Rectal smooth muscle tissue (tissue), 1 donor: ENCODE results near the gene C1orf141.

Experiments
- H3K27ac ChIP-seq: one replicate; pipeline ENCODE4 v1.7.0; 2013; ENCODE audit warnings: low read depth, low read length, inconsistent platforms
- H3K27me3 ChIP-seq: one replicate; pipeline ENCODE4 v1.7.0; 2013; ENCODE audit warnings: low read length; ENCODE audit not compliant: control insufficient read depth, insufficient read depth
- H3K36me3 ChIP-seq: one replicate; pipeline ENCODE4 v1.7.0; 2013; ENCODE audit warnings: low read length; ENCODE audit not compliant: control insufficient read depth, insufficient read depth
- H3K4me1 ChIP-seq: one replicate; pipeline ENCODE4 v1.7.0; 2013; ENCODE audit warnings: low read length; ENCODE audit not compliant: control insufficient read depth, insufficient read depth
- H3K4me3 ChIP-seq: one replicate; pipeline ENCODE4 v1.7.0; 2013; ENCODE audit warnings: low read length
- H3K9ac ChIP-seq: one replicate; pipeline ENCODE4 v1.7.0; 2013; ENCODE audit warnings: low read length

Gene C1orf141

GRCh38 chr1:67110352-67110751, 24.4 kb downstream of the C1orf141 start:
- no peak overlapping the region for H3K4me3 ChIP-seq
- no peak overlapping the region for H3K27ac ChIP-seq
- no peak overlapping the region for H3K9ac ChIP-seq
- H3K27me3 ChIP-seq = no peaks in the 10 kb centered on the region
- no peaks in the 10 kb centered on the region for H3K36me3 ChIP-seq
- no peaks in the 10 kb centered on the region for H3K4me1 ChIP-seq

DNA sequence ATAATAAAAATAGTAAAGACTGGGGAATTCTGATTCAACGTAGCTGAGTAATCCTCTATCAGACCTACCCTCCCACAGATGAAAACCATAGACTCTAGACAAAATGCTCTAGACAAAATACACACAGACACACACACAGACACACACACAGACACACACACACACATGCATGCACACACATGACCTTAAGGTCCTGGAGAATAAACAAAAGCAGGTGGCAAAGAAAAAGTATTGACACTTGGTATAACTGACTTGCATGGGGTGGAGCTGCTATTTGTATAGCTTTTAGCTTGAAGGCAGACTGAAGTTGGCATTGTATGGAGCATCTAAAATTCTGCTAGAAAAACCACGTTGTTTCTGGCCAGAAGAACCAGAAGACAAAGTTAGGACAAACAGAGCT, 29.3 kb downstream of the C1orf141 start:
- Histone ChIP-seq H3K9ac (no peak overlapping the region), H3K27me3 (no peaks in the 10 kb centered on the region), H3K36me3 (no peaks in the 10 kb centered on the region), H3K4me3 (no peak overlapping the region), H3K4me1 (no peaks in the 10 kb centered on the region), H3K27ac (no peak overlapping the region)

DNA sequence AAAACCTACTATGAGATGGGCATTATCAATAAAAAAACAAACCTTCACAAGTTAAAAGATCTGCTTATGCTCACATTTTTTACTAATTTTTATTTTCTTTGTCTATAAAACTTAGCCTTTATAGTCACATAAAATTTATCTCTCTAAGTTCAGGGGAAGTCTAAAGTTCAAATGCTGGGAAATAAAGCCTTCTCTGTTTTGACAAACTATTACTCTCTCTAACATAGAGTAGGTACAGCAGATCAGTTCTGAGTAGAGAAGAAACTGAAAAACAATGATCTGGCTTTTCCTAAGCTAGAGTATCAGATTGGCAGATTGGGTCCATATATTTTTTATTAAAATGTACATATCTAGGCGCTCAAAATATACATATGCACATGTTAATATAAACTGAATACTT, 31.2 kb downstream of the C1orf141 start:
- H3K27ac ChIP-seq = no peak overlapping the region
- H3K9ac ChIP-seq = no peak overlapping the region
- no peaks in the 10 kb centered on the region for H3K36me3 ChIP-seq
- no peaks in the 10 kb centered on the region for H3K4me1 ChIP-seq
- no peaks in the 10 kb centered on the region for H3K27me3 ChIP-seq
- H3K4me3 ChIP-seq = no peak overlapping the region

DNA sequence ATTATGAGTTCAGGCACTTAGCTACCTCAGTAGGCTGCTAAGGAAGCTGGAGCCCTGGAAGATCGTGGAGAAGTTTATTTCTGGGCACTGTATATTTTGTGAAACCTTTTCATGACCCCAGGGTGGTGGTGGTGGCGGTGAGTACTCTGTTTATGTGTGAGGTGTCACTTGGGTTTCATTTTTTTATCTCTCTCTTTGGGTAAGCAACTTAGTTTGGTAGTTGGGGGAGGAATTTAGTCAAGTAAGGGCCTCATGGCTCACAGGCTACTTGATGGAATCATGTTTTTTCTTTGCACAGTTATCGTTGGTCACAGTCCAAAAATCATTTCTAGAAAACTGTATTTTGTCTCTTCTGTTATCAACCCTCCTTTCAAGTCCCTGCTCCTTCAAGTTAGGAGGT, 33.9 kb downstream of the C1orf141 start:
- H3K9ac ChIP-seq = no peak overlapping the region
- no peaks in the 10 kb centered on the region for H3K27me3 ChIP-seq
- H3K4me3 ChIP-seq = no peak overlapping the region
- H3K4me1 ChIP-seq = no peaks in the 10 kb centered on the region
- H3K36me3 ChIP-seq = no peaks in the 10 kb centered on the region
- no peak overlapping the region for H3K27ac ChIP-seq

DNA sequence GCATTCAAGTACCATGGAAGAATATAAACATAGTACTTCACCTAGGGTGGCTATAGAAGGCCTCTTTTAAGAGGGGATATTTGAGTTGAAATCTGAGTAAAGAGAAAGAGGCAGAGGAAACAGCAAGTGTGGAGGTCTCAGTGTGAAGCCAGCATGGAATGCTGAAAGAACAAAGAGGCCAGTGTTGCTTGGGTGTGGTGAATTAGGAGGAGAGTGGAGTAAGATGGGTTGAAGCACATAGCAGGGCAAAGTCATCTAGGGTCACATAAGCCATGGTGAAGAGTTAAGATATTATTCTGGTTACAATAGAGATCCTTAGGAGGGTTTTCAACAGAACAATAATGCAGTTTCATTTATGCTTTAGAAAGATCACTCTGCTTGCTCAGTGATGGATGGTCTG, 37.5 kb downstream of the C1orf141 start:
- H3K4me1 ChIP-seq = no peaks in the 10 kb centered on the region
- no peak overlapping the region for H3K4me3 ChIP-seq
- no peak overlapping the region for H3K9ac ChIP-seq
- no peak overlapping the region for H3K27ac ChIP-seq
- no peaks in the 10 kb centered on the region for H3K36me3 ChIP-seq
- H3K27me3 ChIP-seq = no peaks in the 10 kb centered on the region

GRCh38 chr1:67094191-67094590, 40.6 kb downstream of the C1orf141 start:
- H3K27me3 ChIP-seq = no peaks in the 10 kb centered on the region
- H3K4me3 ChIP-seq = no peak overlapping the region
- H3K36me3 ChIP-seq = no peaks in the 10 kb centered on the region
- H3K9ac ChIP-seq = no peak overlapping the region
- no peak overlapping the region for H3K27ac ChIP-seq
- no peaks in the 10 kb centered on the region for H3K4me1 ChIP-seq

DNA sequence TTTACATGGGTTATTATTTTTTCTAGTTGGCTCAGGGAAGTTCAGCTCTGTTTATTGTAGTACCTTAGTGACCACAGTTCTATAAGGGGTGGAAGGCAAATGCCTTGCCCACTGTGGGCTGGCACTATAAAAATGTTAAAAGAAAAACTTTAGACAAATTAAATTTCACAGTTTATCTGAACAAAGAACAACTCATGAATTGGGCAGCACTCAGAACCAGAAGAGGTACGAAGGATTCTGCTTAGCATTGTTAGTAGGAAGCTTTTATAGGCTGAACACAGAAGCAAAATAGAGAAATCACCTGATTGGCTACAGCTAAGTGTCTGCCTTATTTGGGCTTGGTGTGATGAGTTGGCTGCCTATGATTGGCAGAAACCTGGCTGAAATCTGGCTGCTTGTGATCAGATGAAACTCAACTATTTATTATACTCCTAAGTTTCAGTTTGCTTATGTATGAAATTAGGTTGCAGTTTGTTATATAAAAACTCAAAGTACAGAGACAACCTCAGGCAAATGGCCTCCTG, 45.0 kb downstream of the C1orf141 start:
- no peak overlapping the region for H3K27ac ChIP-seq
- no peak overlapping the region for H3K4me3 ChIP-seq
- no peaks in the 10 kb centered on the region for H3K27me3 ChIP-seq
- no peaks in the 10 kb centered on the region for H3K36me3 ChIP-seq
- H3K4me1 ChIP-seq = no peaks in the 10 kb centered on the region
- H3K9ac ChIP-seq = no peak overlapping the region

DNA sequence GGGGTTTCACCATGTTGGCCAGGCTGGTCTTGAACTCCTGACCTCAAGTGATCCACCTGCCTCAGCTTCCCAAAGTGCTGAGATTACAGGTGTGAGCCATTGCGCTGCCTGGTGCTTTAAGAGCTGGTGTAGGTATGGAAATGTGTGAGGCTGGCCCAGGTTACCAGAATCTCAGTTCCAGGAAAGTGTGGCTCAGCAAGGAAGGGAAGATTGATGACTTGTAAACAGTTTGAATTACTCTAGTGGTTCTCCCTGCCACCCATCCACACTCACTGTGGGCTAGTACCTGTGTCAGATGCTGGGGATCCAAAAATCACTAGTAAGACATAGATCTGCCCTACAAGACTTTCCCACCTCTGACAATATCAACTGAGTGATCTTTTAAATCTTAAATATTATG, 46.3 kb downstream of the C1orf141 start:
- Histone ChIP-seq H3K27me3 (no peaks in the 10 kb centered on the region), H3K27ac (no peak overlapping the region), H3K9ac (no peak overlapping the region), H3K4me3 (no peak overlapping the region), H3K36me3 (no peaks in the 10 kb centered on the region), H3K4me1 (no peaks in the 10 kb centered on the region)

GRCh38 chr1:67085326-67085725, 49.4 kb downstream of the C1orf141 start:
- Histone ChIP-seq H3K9ac (no peak overlapping the region), H3K36me3 (no peaks in the 10 kb centered on the region), H3K4me1 (no peaks in the 10 kb centered on the region), H3K4me3 (no peak overlapping the region), H3K27me3 (no peaks in the 10 kb centered on the region), H3K27ac (no peak overlapping the region)

DNA sequence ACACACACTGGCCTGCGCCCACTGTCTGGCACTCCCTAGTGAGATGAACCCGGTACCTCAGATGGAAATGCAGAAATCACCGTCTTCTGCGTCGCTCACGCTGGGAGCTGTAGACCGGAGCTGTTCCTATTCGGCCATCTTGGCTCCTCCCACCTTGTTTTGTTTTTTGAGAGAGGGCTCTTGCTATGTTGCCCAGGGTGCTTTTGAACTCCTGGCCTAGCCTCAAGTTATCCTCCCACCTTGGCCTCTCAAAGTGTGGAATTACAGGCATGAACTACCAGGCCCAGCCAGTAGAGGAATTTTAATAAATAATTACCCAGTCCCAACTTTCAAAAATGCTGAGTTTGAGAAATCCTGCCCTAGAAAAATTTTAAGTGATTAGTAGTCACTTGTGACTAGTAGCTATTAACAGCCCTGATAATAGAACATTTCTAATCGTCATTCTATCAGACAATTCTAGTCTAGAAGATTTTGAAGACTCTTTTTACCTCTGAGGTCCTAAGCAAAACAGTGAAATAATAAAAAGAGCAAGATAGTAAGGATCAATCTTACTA, 49.9 kb downstream of the C1orf141 start:
- Histone ChIP-seq H3K4me1 (no peaks in the 10 kb centered on the region), H3K27ac (no peak overlapping the region), H3K27me3 (no peaks in the 10 kb centered on the region), H3K9ac (no peak overlapping the region), H3K4me3 (no peak overlapping the region), H3K36me3 (no peaks in the 10 kb centered on the region)

GRCh38 chr1:67078291-67078690, 56.5 kb downstream of the C1orf141 start:
- Histone ChIP-seq H3K27ac (no peak overlapping the region), H3K27me3 (no peaks in the 10 kb centered on the region), H3K36me3 (no peaks in the 10 kb centered on the region), H3K9ac (no peak overlapping the region), H3K4me1 (no peaks in the 10 kb centered on the region), H3K4me3 (no peak overlapping the region)

DNA sequence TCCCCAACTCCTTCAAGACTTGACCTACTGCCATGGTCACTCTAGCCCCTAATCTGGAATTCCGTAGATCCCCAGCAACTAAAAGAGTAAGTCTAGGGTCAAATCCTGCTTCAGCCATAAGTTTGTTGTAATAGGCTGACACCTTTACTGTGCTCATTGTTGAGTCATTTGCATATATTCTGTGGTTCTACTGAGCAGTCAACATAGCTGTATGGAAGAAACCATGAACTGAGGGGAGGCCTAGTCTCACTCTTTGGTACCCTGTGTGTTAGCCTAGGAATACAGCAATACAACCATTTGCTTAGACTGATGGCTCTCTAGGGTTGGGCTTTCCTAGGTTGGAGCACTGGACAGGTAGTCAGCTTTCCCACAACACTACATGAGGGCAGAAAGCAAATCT, 57.2 kb downstream of the C1orf141 start:
- H3K27ac ChIP-seq = no peak overlapping the region
- H3K4me3 ChIP-seq = no peak overlapping the region
- no peak overlapping the region for H3K9ac ChIP-seq
- H3K4me1 ChIP-seq = no peaks in the 10 kb centered on the region
- H3K36me3 ChIP-seq = no peaks in the 10 kb centered on the region
- no peaks in the 10 kb centered on the region for H3K27me3 ChIP-seq

DNA sequence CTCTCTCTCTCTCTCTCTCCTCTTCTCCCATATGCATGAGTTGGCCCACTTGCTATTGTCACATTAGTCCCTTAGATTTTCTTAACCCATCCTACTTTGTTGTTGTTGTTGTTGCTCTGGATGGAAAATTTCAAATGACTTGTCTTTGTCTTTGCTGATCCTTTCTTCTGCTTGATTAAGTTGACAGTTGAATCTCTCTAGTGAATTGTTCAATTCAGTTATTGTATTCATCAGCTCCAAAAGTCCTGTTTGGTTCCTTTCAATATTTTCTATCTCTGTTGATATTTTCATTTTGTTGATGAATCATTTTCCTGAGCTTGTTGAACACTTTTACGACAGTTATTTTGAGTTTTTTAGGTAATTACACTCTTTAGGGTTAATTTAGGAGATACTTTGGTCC, 62.0 kb downstream of the C1orf141 start:
- no peak overlapping the region for H3K4me3 ChIP-seq
- H3K4me1 ChIP-seq = no peaks in the 10 kb centered on the region
- H3K27ac ChIP-seq = no peak overlapping the region
- H3K9ac ChIP-seq = no peak overlapping the region
- H3K27me3 ChIP-seq = no peaks in the 10 kb centered on the region
- H3K36me3 ChIP-seq = no peaks in the 10 kb centered on the region
